Heart left ventricle (tissue), 16 donors: Measurements from ENCODE around the gene CD96. TPM values are rescaled to one million over a fixed set of nuclear protein-coding genes. Genes with fewer than 3 reads are reported as not detected.

Experiments used
- ATAC-seq, 4 donors: fragments of 200-7000 bp; cut with Tn5 transposase; one replicate each; pipeline ENCODE4 v1.9.1; 2020 to 2022; ENCODE audit warnings: moderate library complexity in 4 of 4, mild to moderate bottlenecking in 3 of 4, moderate number of reproducible peaks in 1 of 4
- DNase-seq, 5 donors: peaks; one replicate each; pipeline ENCODE4 v3.0.0-alpha.2; 2020
- H3K27ac ChIP-seq, 12 donors: fragments of 200-600 bp; sonication (generic) in 4 of 12; one replicate each; pipeline versions ENCODE4 v1.5.0 to v1.8.0; 2016 to 2022; ENCODE audit warnings: mild to moderate bottlenecking in 2 of 12
- H3K27me3 ChIP-seq, 9 donors: fragments of 200-600 bp; sonication (generic) in 2 of 9; one replicate each; pipeline versions ENCODE4 v1.5.1 to v1.8.0; 2016 to 2022; ENCODE audit warnings: mild to moderate bottlenecking in 3 of 9
- H3K36me3 ChIP-seq, 9 donors: fragments of 200-600 bp; sonication (generic) in 2 of 9; one replicate each; pipeline versions ENCODE4 v1.5.0 to v1.8.0; 2018 to 2022; ENCODE audit warnings: mild to moderate bottlenecking in 2 of 9
- H3K4me1 ChIP-seq, 12 donors: fragments of 200-600 bp; sonication (generic) in 4 of 12; one replicate each; pipeline versions ENCODE4 v1.5.0 to v1.8.0; 2016 to 2022; ENCODE audit warnings: mild to moderate bottlenecking in 3 of 12
- H3K4me3 ChIP-seq, 12 donors: fragments of 200-600 bp; sonication (generic) in 4 of 12; one replicate each; pipeline versions ENCODE4 v1.5.0 to v1.8.0; 2017 to 2022; ENCODE audit warnings: mild to moderate bottlenecking in 9 of 12, moderate library complexity in 4 of 12
- H3K9me3 ChIP-seq, 12 donors: fragments of 200-600 bp; sonication (generic) in 4 of 12; one replicate each; pipeline versions ENCODE4 v1.5.0 to v1.8.0; 2016 to 2022; ENCODE audit warnings: mild to moderate bottlenecking in 1 of 12
- POLR2A ChIP-seq, 2 donors: fragments of 450-650 bp; IDR thresholded peaks; one replicate each; pipeline ENCODE4 v1.6.1; 2017; ENCODE audit warnings: antibody characterized with exemption in 2 of 2, mild to moderate bottlenecking in 2 of 2, moderate library complexity in 2 of 2
- WGBS, 4 donors: extraction: QIAGEN DNeasy Blood & Tissue Kit in 2 of 4; methylation state at CpG; one replicate each; pipeline versions ENCODE4 v1.1.5 to v1.1.7; 2013 to 2018; 5-methylcytosine and 5-hydroxymethylcytosine counted together
- intact Hi-C, 10 donors: fragments of 100-400 bp; cut with DNase I; formaldehyde crosslinking; loops; one replicate each; pipeline versions ENCODE4 v1.11.1 to v1.14.2; 2022
- polyA plus RNA-seq, 2 donors: library from polyadenylated mRNA; stranded (reverse); fragments of 200-250 nt; gene quantifications; one replicate each; pipeline ENCODE4 v1.2.3, GENCODE V29; 2013
- total RNA-seq, 9 donors: library from RNA; depleted of rRNA in 2 of 9; stranded (reverse); fragments of >200 nt in 2 of 9; fragmentation: NEBNext Ultra II Directional in 3 of 9; extraction: Animal tissue kit (Norgen Biotek cat#: 25700) in 3 of 9; gene quantifications; one replicate each; pipeline versions ENCODE4 v1.1.0 to v1.2.4, GENCODE V29; 2016 to 2023
- TF ChIP-seq, protein P1 (sequence below), 12 donors: fragments of 200-600 bp; sonication (generic) in 4 of 12; IDR thresholded peaks; one replicate each; pipeline versions ENCODE4 v1.5.0 to v1.8.0; 2018 to 2022; ENCODE audit warnings: antibody characterized with exemption in 12 of 12, mild to moderate bottlenecking in 5 of 12
- donor health status: ischemic (EF 13 %, LVEDD 7.1; RV severe dilation, severe dysfunction).
- donor health status: healthy with polysubstance abuse.
- donor health status: DM: no; HTN: yes; CAD: no.
- donor health status: DM: no; HTN: no; CAD: no.
- donor health status: ischemic (EF 25% LVEDD 6.9; RV normal size, moderate dysfunction).
- donor health status: ischemic (EF 25% LVEDD 5.7; RV mildly dilated, moderate dysfunction).
- donor health status: healthy.
- donor health status: DM: yes; HTN: yes; CAD: no.
- donor health status: ischemic (EF 35%, LVEDD 5.7; RV mildly dilated, moderate dysfunction).
- donor health status: nonischemic (EF 11% LVEDD 7.7; RV severe dilation, severe dysfunction).
- donor health status: DM: yes; HTN: yes; CAD: no.
- donor health status: PGD.
- donor health status: ischemic (EF 29% LVEDD 5.4; RV normal size, mild dysfunction).
- donor health status: nonischemic (EF 23%, LVEDD 6.1; RV moderate dilation, normal function).

CD96 gene
- total and polyA plus RNA-seq, 11 donors = 0.08 to 4.4 (median 0.28) TPM; not detected in 4

DNA sequence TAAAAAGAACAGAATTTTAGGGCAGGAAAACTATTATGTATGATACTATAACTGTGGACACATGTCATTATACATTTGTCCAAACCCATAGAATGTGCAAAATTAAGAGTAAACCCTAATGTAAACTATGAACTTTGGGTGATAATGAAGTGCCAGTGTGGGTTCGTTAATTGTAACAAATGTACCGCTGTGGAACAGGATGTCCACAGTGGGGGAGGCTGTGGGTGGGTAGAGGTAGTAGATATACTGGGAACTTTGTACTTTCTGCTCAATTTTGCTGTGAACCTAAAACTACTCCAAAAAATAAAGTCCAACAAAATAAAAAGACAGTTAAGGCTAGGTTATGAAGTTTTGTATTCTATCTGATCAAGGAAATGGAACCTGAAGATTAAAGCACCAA, 24.8 kb downstream of the CD96 start:
- no peak for ATAC-seq
- Histone ChIP-seq H3K4me3 (no peak overlapping the region), H3K36me3 (no peaks in the 10 kb centered on the region), H3K27me3 (peaks cover 0 to 7% (median 0%) of the 10 kb centered on the region in 9 donors), H3K9me3 (no peaks in the 10 kb centered on the region), H3K27ac (no peak overlapping the region), H3K4me1 (no peaks in the 10 kb centered on the region)
- no peak for TF ChIP-seq POLR2A (IDR thresholded peaks at IDR 0.05)
- TF ChIP-seq, protein P1, sequence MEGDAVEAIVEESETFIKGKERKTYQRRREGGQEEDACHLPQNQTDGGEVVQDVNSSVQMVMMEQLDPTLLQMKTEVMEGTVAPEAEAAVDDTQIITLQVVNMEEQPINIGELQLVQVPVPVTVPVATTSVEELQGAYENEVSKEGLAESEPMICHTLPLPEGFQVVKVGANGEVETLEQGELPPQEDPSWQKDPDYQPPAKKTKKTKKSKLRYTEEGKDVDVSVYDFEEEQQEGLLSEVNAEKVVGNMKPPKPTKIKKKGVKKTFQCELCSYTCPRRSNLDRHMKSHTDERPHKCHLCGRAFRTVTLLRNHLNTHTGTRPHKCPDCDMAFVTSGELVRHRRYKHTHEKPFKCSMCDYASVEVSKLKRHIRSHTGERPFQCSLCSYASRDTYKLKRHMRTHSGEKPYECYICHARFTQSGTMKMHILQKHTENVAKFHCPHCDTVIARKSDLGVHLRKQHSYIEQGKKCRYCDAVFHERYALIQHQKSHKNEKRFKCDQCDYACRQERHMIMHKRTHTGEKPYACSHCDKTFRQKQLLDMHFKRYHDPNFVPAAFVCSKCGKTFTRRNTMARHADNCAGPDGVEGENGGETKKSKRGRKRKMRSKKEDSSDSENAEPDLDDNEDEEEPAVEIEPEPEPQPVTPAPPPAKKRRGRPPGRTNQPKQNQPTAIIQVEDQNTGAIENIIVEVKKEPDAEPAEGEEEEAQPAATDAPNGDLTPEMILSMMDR (IDR thresholded peaks at IDR 0.05) = no peak
- DNase-seq = no peak
- intact Hi-C loops = no loop called here
- WGBS, 4 donors = 45 to 57% (median 53%) methylated on average over 2 of the region's 2 CpGs

DNA sequence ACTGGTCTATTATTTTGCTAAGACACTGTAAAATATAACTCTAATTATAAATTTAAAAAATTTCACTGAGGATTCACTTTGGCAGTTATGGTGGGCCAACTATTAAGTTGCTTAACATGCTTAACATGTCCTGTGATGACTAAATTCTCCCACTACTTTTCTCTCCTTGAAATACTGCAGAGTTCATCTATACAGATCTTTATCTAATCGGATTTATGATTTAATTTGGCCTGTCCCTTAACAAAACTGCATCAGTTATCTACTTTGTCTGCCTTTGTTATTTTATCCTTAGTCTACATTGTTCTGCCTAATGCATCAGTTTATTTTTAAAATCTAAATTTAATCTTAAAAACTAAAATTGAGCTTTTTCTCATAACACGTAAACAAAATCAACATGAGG, 26.4 kb downstream of the CD96 start:
- Histone ChIP-seq H3K27me3 (peaks cover 0 to 7% (median 0%) of the 10 kb centered on the region in 9 donors), H3K4me1 (no peaks in the 10 kb centered on the region), H3K27ac (no peak overlapping the region), H3K36me3 (no peaks in the 10 kb centered on the region), H3K9me3 (no peaks in the 10 kb centered on the region), H3K4me3 (no peak overlapping the region)
- 83 to 88% (median 87%) methylated on average over 2 of the region's 2 CpGs for WGBS, 4 donors
- no peak for TF ChIP-seq POLR2A (IDR thresholded peaks at IDR 0.05)
- TF ChIP-seq, protein P1 (IDR thresholded peaks at IDR 0.05) = no peak
- intact Hi-C loops = no loop called here
- ATAC-seq (no peak), DNase-seq (no peak)

DNA sequence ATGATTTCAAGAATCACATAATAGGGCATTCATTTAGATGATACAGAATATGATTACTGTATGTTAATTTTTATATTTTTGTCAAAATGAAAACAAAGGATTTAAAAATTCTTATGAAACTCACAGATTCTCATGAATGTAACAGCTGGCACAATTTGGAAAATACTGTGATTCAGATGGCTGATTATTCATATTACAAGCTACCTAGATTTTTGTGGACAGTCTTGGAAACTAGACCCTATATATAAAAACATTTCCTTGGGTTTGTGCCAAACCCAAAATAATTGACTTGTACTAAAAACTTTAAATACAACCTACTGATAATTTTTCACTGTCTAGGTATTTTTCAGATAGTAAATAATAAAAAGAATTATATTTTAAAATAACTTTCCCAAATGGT, 26.9 kb downstream of the CD96 start:
- ATAC-seq (no peak), DNase-seq (no peak)
- Histone ChIP-seq H3K36me3 (no peaks in the 10 kb centered on the region), H3K4me3 (no peak overlapping the region), H3K9me3 (no peaks in the 10 kb centered on the region), H3K27me3 (peaks cover 0 to 7% (median 0%) of the 10 kb centered on the region in 9 donors), H3K4me1 (no peaks in the 10 kb centered on the region), H3K27ac (no peak overlapping the region)
- intact Hi-C loops = no loop called here
- TF ChIP-seq POLR2A (IDR thresholded peaks at IDR 0.05) = no peak
- TF ChIP-seq, protein P1 (IDR thresholded peaks at IDR 0.05) = no peak

DNA sequence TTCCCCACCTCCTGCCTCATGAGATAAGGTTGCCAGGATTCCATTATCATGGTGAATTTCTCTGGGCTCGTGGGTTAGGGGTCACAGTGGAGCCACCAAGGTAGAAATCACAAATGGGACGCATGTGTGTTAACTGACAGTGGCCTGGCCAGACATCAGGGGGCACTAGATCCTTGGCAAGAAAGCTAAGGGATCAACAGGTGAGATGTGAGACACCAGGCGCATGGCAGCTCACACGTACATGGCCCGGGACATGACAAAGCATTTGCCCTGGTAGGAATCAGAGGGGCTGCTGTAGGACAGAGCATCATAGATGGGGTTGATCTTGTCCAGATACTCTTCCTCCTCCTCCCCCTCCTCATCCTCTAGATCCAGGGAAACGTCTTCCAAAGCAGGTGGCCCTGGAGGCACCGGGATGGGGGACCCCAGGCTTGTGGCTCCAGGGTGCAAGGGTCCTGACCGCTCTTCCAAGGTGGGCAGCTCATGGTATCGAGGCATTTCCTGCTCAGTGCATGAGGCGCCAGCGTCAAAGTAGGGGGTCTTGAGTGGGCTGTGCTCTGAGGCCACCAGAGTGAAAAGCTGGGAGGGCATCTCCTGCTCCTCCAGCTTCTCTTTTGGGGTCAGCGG, 28.5 kb downstream of the CD96 start:
- intact Hi-C loops = no loop called here
- no peaks in the 10 kb centered on the region for H3K36me3 ChIP-seq
- no peak overlapping the region for H3K27ac ChIP-seq
- no peaks in the 10 kb centered on the region for H3K4me1 ChIP-seq
- H3K9me3 ChIP-seq = no peaks in the 10 kb centered on the region
- TF ChIP-seq, protein P1 (IDR thresholded peaks at IDR 0.05) = no peak
- no peak for TF ChIP-seq POLR2A (IDR thresholded peaks at IDR 0.05)
- H3K27me3 ChIP-seq = no peaks in the 10 kb centered on the region
- WGBS, 4 donors = 86 to 89% (median 87%) methylated on average over 9 to 12 of the region's 12 CpGs
- DNase-seq = no peak
- no peak overlapping the region for H3K4me3 ChIP-seq
- no peak for ATAC-seq
